ENCODE data around the gene WDR70.
"Not testable (repeated sequence)": the region's sequence is repeated elsewhere in the genome, so short reads cannot be mapped to it uniquely, and the experiment has no call there.

- TF ChIP-seq CTCF (conservative IDR thresholded peaks at IDR 0.05); ZFX (IDR thresholded peaks at IDR 0.05): not testable (repeated sequence)
These were observed 102.3 kb downstream of the WDR70 start for GRCh38 chr5:37481395-37481794.

Measured in C4-2B (cell line).